HUDEP-2 (cell line): ENCODE measurements around the gene IDUA.

ENCODE experiments used
- DNase-seq, 76 experiments: peaks; one replicate each; lab custom pipeline; 2025; ENCODE audit not compliant: unreplicated experiment in 76 of 76; lab: John Stamatoyannopoulos, UW

Gene IDUA

DNA sequence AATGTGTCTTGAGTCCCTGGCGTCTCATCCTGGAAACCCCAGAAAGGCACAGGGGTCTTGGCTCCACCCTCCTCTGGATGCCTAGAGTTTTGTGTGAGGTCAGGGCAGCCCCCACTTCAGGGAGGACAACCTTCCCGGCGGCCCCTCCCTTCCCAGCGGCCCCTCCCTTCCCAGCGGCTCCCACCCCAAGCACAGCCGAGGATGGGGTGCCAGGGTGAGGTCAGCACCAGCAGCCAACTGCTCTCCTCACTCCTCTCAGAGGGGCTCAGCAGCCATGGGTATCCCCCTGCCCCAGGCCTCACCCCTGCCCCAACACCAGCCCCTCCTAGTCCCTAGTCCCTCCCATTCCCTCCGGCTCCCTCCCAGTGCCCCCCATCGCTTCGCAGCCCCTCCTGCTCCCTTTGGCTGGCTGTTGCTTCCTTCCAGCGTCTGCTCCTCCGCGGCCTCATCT, 30.9 kb upstream of the IDUA start:
- DNase-seq = no peak

GRCh38 chr4:956531-957230, 30.2 kb upstream of the IDUA start:
- DNase-seq = no peak

DNA sequence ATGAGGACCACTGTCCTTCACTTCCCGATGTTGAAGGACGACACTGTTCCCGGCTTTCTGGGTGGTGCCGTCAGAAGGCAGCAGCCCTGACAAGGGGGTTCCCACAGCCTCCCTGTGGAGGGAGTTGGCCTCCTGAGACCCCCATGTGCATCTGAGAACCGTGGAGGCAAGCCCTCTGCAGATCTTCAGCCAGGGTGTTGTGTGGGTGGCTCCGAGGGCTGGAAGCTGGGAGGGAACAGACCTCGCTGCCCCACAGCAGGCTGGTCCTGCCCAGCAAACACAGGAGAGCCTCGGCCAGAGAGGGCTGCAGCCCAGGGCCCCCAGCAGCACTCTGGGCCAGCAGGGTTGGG, 29.6 kb upstream of the IDUA start:
- no peak for DNase-seq

DNA sequence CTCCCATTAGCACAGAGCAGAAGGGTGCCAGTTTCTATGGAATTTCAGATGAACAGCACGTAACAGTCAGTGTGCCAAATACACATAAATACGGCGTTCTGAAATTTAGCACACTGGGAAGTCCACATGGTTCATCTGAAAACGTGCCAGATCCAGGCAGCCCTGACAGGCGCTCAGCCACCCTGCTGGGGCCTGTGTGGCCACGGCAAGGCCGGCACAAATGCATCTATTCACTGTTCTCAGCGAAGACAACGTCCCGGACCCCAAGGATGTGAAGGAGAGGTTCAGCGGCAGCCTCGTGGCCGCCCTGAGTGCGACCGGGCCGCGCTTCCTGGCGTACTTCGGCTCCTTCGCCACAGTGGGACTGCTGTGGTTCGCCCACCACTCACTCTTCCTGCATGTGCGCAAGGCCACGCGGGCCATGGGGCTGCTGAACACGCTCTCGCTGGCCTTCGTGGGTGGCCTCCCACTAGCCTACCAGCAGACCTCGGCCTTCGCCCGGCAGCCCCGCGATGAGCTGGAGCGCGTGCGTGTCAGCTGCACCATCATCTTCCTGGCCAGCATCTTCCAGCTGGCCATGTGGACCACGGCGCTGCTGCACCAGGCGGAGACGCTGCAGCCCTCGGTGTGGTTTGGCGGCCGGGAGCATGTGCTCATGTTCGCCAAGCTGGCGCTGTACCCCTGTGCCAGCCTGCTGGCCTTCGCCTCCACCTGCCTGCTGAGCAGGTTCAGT, 29.1 kb upstream of the IDUA start:
- no peak for DNase-seq

- DNase-seq = no peak
These were observed 28.6 kb upstream of the IDUA start for GRCh38 chr4:958314-958665.

DNA sequence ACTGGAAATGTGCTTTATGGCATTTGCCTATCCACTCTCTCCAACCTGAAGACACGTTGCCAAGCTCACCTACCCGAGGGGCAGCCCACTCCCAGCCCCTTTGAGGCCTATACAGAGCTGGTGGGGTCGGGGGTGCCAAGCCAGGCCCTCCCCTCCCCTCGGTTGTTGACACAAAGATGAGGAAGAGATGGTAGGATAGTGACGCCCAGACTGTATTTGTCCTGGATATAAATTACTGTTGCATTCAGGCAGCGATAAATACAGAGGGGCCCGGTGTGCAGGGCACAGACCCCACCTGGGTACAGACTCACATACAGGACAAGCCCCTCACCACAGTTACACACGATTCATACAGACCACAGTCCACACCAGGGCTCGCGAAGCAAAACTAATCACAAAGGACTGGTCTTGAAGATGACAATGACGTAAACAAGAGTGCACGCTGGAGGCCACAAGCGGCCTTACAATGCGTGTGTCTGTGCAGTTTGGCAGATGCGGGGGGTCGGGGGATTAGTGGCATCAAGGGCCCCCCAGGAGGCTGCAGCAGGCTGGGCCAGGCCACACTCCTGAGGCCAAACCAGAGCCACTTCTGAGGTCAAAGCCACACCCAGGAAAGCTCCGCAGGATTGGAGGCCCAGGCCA, 28.0 kb upstream of the IDUA start:
- no peak for DNase-seq

GRCh38 chr4:959338-960139, 27.3 kb upstream of the IDUA start:
- DNase-seq = no peak

DNA sequence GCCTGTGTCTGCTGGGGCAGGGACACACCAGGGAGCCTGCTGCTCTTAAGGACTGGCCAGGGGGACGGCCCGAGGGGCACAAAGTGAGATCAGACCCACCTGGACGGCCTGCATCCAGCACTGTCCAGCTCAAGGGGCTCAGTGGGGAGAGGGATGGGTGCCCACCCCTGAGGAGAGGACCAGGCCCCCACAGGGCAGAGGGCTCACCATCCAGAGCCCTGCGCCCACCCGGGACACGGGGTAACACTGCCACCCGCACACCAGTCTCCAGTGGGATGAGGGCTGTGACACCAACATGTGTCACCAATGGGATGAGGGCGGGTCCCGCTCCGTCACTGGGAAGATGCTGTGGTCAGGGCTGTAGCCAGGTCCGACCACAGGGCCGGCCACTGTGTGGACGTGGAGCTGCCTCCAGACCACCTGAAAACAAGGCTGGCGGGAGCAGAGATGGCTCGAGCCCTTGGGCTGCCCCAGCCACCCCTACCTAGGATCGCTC, 26.7 kb upstream of the IDUA start:
- peak in 1 of 76 experiments; percentile 2 for DNase-seq

DNA sequence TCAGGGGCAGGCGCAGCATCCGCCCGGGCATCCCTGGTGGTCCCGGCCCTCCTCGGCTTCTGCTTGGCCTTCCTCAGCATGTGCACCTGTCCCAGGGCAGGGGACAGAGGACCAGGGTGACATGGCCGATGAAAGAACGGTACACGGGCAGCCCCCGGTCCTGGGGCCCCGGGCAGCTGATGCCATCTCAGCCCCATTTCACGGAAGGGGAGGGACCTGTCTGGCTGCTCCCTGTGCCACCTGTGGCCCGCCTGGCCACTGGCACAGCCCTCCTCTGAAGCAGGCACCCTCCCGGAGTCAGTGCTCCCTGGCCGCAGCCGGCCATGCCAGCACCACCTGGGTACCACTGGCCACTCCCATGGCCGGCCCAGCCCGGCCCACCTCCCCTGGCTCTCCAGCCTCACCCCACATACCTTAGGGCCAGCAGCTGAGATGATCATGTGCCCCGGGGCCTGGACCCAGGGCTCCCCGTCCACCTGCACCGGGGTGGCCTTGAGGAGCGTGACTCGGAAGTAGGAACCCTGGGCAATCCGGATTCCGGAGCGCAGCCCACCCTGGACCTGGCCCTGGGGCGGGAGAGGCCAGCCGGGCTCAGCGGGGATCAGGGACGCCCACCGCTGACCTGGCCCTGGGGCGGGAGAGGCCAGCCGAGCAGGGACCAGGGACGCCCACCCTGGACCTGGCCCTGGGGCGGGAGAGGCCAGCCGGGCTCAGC, 26.1 kb upstream of the IDUA start:
- DNase-seq = no peak

DNA sequence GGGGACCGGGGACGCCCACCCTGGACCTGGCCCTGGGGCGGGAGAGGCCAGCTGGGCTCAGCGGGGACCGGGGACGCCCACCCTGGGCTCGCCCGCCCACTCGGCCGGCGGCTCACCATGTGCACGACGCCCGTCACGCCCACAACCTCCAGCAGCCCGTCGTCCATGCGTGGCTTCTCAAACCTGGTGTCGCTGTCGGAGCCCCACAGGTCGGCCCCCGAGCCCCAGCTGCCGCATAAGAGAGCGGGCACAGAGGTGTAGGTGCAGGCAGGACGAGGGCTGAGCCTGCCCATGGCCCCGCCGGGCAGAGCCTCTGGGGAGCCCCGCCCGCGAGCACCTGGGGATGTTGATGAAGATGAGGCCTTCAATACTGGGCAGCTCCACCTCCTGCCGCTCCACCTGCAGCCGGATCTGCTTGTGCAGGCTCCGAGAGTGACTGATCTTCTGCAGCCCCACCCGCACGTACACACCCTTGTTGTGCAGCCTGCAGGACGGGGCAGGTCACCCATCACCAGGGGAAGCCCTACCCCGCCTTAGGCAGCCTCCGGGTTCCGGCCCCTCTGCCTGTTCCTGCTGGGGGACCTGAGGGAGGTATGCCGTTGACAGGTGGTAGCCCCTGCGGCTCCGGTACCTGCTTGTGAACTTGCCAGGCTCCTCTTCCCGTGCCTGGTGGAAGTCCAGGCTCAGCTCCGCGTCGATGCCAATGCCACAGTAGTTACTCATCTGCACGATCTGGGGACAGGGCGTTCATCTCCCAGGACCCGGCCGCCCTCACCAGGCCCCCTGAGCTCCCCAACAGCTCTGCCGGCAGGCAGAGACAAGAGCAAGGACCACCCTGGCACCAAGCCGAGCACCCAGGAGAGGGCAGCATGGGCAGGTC, 25.3 kb upstream of the IDUA start:
- no peak for DNase-seq

- DNase-seq = no peak
These were observed 24.3 kb upstream of the IDUA start for GRCh38 chr4:962231-963208.

- DNase-seq = no peak
These were observed 23.3 kb upstream of the IDUA start for GRCh38 chr4:963276-964225.

DNA sequence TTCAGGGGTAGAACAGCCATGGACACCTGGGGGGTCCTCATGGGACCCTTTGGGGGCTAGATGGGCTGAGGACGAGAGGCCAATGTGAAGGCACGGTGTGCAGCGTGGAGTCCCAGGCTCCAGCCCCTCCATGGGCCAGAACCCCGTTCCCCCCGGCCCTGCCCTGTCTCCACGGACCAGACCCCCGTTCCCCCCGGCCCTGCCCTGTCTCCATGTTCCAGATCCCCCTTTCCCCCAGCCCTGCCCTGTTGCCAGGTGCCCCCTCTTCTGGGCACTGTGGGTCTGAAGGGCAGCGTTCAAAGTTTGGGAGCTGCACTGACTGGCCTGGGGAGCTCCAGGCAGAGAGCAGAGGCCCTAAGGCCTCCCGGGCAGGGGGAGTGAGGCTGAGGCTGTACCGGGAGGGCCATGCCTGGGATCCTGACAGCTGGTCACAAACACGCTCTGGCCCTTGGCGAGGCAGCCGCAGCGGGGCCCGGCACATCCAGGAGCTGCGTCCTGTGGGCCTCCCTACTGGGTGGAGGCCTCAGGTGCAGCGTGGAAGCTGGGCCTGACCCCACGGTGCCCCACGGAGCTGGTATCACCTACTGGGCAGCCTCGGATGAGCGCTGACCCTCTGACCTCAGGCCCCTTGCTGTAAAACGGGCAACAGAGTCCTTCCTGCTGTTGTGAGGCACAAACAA, 22.4 kb upstream of the IDUA start:
- no peak for DNase-seq

- DNase-seq = no peak
These were observed 21.6 kb upstream of the IDUA start for GRCh38 chr4:965048-965765.

- no peak for DNase-seq
These were observed 21.1 kb upstream of the IDUA start for GRCh38 chr4:965766-966134.
